Placental pericyte (primary cell): ENCODE results near the gene CPLX4. TPM values are rescaled to one million over a fixed set of nuclear protein-coding genes. Genes with fewer than 3 reads are reported as not detected.

Source experiments
- total RNA-seq: library from RNA; depleted of rRNA; stranded (reverse); fragments of >200 nt; gene quantifications from 2 replicates; pipeline ENCODE4 v1.2.3, GENCODE V29; 2012

The CPLX4 gene
- total RNA-seq, result not detected in 2 replicates

GRCh38 chr18:59318460-59319050 lies at the start of gene CPLX4:
TSS of gene CPLX4 (minus strand) at chr18:59318649. CDS start at chr18:59318462, 187 bp downstream.

GRCh38 chr18:59358712-59359575 lies 40.5 kb upstream of the CPLX4 start, which contains the start of gene LMAN1:
TSS of gene LMAN1 (minus strand) at chr18:59359265. CDS start at chr18:59359244, 21 bp downstream.

GRCh38 chr18:59272891-59273758 lies 45.3 kb downstream of the CPLX4 start, which contains the start of gene RAX:
TSS of gene RAX (minus strand) at chr18:59273454. CDS start at chr18:59273206, 248 bp downstream.

Other genes starting within 250 kb of the CPLX4 start
- 19.3 and 38.5 TPM in 2 replicates for gene SEC11C, start 178.8 kb downstream of the CPLX4 start, total RNA-seq
- gene GRP, start 98.5 kb downstream of the CPLX4 start, total RNA-seq, result not detected in 2 replicates
- gene RAX, start 45.2 kb downstream of the CPLX4 start, total RNA-seq, result not detected in 2 replicates
- gene LMAN1, start 40.6 kb upstream of the CPLX4 start, total RNA-seq, result 217 and 325 TPM in 2 replicates